ENCODE measurements around the gene RAB11FIP4. TPM values are rescaled to one million over a fixed set of nuclear protein-coding genes. Genes with fewer than 3 reads are reported as not detected.

The RAB11FIP4 gene
- total and polyA plus RNA-seq, 8 donors = 4.7 to 121 (median 11.7) TPM

DNA sequence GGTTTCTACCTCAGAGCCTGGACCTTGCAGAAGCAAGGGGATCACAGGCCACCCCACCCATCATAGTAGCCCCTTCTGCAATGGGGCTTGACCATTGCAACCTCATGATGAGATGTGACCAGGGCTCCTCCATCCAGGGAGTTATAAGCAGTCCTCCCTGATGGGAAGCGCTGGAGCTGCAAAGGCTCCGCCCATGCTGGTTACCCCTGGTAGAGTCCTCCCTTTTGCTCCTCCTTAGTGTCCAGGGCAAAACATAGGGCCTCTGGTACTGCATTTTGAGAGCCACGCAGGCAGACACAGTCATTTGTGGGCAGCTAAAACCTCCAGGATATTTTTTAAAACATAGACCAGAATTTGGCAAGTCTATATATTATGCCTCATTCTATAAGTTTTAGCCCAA lies 161.1 kb downstream of the RAB11FIP4 start:
- TF ChIP-seq POLR2AphosphoS5 (IDR thresholded peaks at IDR 0.05) (no peak), EP300 (IDR thresholded peaks at IDR 0.05) (no peak), POLR2A (IDR thresholded peaks at IDR 0.05) (no peak)
- TF ChIP-seq, protein P1, sequence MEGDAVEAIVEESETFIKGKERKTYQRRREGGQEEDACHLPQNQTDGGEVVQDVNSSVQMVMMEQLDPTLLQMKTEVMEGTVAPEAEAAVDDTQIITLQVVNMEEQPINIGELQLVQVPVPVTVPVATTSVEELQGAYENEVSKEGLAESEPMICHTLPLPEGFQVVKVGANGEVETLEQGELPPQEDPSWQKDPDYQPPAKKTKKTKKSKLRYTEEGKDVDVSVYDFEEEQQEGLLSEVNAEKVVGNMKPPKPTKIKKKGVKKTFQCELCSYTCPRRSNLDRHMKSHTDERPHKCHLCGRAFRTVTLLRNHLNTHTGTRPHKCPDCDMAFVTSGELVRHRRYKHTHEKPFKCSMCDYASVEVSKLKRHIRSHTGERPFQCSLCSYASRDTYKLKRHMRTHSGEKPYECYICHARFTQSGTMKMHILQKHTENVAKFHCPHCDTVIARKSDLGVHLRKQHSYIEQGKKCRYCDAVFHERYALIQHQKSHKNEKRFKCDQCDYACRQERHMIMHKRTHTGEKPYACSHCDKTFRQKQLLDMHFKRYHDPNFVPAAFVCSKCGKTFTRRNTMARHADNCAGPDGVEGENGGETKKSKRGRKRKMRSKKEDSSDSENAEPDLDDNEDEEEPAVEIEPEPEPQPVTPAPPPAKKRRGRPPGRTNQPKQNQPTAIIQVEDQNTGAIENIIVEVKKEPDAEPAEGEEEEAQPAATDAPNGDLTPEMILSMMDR (IDR thresholded peaks at IDR 0.05) = no peak
- intact Hi-C loops (cut with DNase I; ENCODE audit: low total_unique reads) = no loop called here
- Histone ChIP-seq H3K9me3 (no peaks in the 10 kb centered on the region), H3K27me3 (no peaks in the 10 kb centered on the region), H3K36me3 (no peaks in the 10 kb centered on the region), H3K4me3 (no peak overlapping the region), H3K27ac (no peak overlapping the region), H3K4me1 (peaks cover 8 to 21% (median 14%) of the 10 kb centered on the region in 4 donors)
- DNase-seq = no peak
- WGBS, 5 donors = 88 to 94% (median 93%) methylated on average over 3 of the region's 3 CpGs

GRCh38 chr17:31553506-31553905 lies 162.0 kb downstream of the RAB11FIP4 start:
- intact Hi-C loops (cut with DNase I; ENCODE audit: low total_unique reads) = no loop called here
- Histone ChIP-seq H3K27ac (no peak overlapping the region), H3K9me3 (no peaks in the 10 kb centered on the region), H3K4me1 (peaks cover 11 to 23% (median 19%) of the 10 kb centered on the region in 4 donors), H3K27me3 (no peaks in the 10 kb centered on the region), H3K4me3 (no peak overlapping the region), H3K36me3 (no peaks in the 10 kb centered on the region)
- 69 to 84% (median 76%) methylated on average over 5 of the region's 5 CpGs for whole genome bisulfite sequencing, 5 donors
- DNase-seq = no peak
- TF ChIP-seq EP300 (IDR thresholded peaks at IDR 0.05) (no peak), POLR2A (IDR thresholded peaks at IDR 0.05) (no peak), POLR2AphosphoS5 (IDR thresholded peaks at IDR 0.05) (no peak)
- TF ChIP-seq, protein P1 (IDR thresholded peaks at IDR 0.05) = no peak

GRCh38 chr17:31554930-31555329 lies 163.5 kb downstream of the RAB11FIP4 start:
- H3K4me3 ChIP-seq = no peak overlapping the region
- no peak for DNase-seq
- H3K27ac ChIP-seq = no peak overlapping the region
- no peak for TF ChIP-seq EP300 (IDR thresholded peaks at IDR 0.05)
- TF ChIP-seq, protein P1 (IDR thresholded peaks at IDR 0.05) = no peak
- no peak for TF ChIP-seq POLR2A (IDR thresholded peaks at IDR 0.05)
- no peak for TF ChIP-seq POLR2AphosphoS5 (IDR thresholded peaks at IDR 0.05)
- intact Hi-C loops (cut with DNase I; ENCODE audit: low total_unique reads) = loop anchor here (5.0 kb wide), 1 partner anchor 287 kb away; no protein-coding TSS in a partner anchor
- H3K4me1 ChIP-seq = peaks cover 14 to 23% (median 17%) of the 10 kb centered on the region in 4 donors
- H3K27me3 ChIP-seq = no peaks in the 10 kb centered on the region
- WGBS, 5 donors = 80 to 95% (median 88%) methylated on average over 1 of the region's 1 CpG
- no peaks in the 10 kb centered on the region for H3K9me3 ChIP-seq
- no peaks in the 10 kb centered on the region for H3K36me3 ChIP-seq

DNA sequence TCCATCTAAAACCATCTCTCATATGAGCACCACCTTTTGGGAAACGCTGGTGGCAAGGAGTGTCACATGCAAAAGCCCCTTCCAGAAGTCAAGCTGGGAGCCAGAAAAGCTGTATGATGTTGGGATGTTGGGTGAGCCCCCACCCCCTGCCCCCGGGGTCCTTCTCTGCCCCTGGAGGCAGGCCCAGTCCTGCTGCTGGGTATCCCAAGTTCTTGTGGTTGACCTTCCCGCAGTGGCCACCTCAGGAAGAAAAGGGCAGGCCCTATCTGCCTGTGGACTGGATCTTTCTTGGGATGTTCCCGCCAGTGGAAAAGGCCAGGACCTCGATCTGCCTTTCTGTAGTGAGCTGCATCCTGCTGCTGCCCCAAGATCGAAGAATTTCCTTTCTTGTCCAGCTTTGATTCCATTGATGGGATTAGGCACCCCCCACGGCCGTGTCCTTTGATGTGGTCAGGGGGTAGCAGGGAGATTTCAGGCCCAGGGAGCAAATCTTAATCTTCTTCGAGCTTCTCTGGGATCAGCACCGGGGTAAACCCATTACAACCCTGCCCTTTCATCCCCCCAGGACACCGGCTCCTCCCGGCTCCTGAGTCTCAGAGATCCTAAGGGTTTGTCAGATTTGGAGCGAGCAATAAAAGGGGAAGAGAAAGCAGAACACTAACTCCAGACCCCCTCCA lies 165.6 kb downstream of the RAB11FIP4 start:
- Histone ChIP-seq H3K4me1 (peaks cover 32 to 37% (median 35%) of the 10 kb centered on the region in 4 donors), H3K27me3 (no peaks in the 10 kb centered on the region), H3K27ac (no peak overlapping the region), H3K4me3 (no peak overlapping the region), H3K36me3 (no peaks in the 10 kb centered on the region), H3K9me3 (no peaks in the 10 kb centered on the region)
- 77 to 88% (median 79%) methylated on average over 13 of the region's 13 CpGs for WGBS, 5 donors
- intact Hi-C loops (cut with DNase I; ENCODE audit: low total_unique reads) = loop anchor here (5.0 kb wide), 1 partner anchor 285 kb away; no protein-coding TSS in a partner anchor
- TF ChIP-seq, protein P1 (IDR thresholded peaks at IDR 0.05) = no peak
- no peak for TF ChIP-seq POLR2AphosphoS5 (IDR thresholded peaks at IDR 0.05)
- TF ChIP-seq EP300 (IDR thresholded peaks at IDR 0.05) = no peak
- TF ChIP-seq POLR2A (IDR thresholded peaks at IDR 0.05) = no peak
- DNase-seq = no peak

Measured in stomach (tissue), 9 donors.